A549 (cell line): Measurements from ENCODE around the gene LRRC4.

Experiments
- BCL3 ChIP-seq: fragments of >200 bp; sonication (Bioruptor Twin); formaldehyde crosslinking; IDR thresholded peaks from 3 replicates; pipeline ENCODE4 v1.6.1; 2016
- HES2 ChIP-seq: fragments of >200 bp; sonication (Bioruptor Twin); formaldehyde crosslinking; IDR thresholded peaks from 2 replicates; pipeline ENCODE4 v1.6.1; 2016
- JUNB ChIP-seq: fragments of >200 bp; sonication (Bioruptor Twin); formaldehyde crosslinking; IDR thresholded peaks from 2 replicates; pipeline ENCODE4 v1.6.1; 2016
- POLR2A ChIP-seq: IDR thresholded peaks from 2 replicates; pipeline ENCODE4 v1.6.1; 2012; ENCODE audit warnings: mild to moderate bottlenecking, low read length
- POLR2AphosphoS2 ChIP-seq: conservative IDR thresholded peaks from 2 replicates; pipeline ENCODE4 v1.6.1; 2012; ENCODE audit warnings: low read length, improper control_type of control experiment, inconsistent platforms
- RNF2 ChIP-seq: fragments of 200-600 bp; sonication (generic); IDR thresholded peaks from 2 replicates; pipeline ENCODE4 v1.6.1; 2016; ENCODE audit warnings: low read depth, mild to moderate bottlenecking, antibody characterized with exemption, moderate library complexity, borderline replicate concordance
- SMC3 ChIP-seq: fragments of >200 bp; sonication (Bioruptor Twin); formaldehyde crosslinking; IDR thresholded peaks from 3 replicates; pipeline ENCODE4 v1.6.1; 2018; ENCODE audit warnings: inconsistent platforms
- TP53 ChIP-seq: fragments of 250-450 bp; sonication (Bioruptor Pico); IDR thresholded peaks from 2 replicates; pipeline ENCODE4 v1.5.0; 2021; ENCODE audit warnings: mild to moderate bottlenecking, moderate library complexity
- TF ChIP-seq, protein P1 (sequence below): IDR thresholded peaks from 2 replicates; pipeline ENCODE4 v1.6.1; 2012
- TF ChIP-seq, protein P2 (sequence below): fragments of >200 bp; sonication (Bioruptor Twin); formaldehyde crosslinking; IDR thresholded peaks from 3 replicates; pipeline ENCODE4 v1.5.1; 2016

DNA sequence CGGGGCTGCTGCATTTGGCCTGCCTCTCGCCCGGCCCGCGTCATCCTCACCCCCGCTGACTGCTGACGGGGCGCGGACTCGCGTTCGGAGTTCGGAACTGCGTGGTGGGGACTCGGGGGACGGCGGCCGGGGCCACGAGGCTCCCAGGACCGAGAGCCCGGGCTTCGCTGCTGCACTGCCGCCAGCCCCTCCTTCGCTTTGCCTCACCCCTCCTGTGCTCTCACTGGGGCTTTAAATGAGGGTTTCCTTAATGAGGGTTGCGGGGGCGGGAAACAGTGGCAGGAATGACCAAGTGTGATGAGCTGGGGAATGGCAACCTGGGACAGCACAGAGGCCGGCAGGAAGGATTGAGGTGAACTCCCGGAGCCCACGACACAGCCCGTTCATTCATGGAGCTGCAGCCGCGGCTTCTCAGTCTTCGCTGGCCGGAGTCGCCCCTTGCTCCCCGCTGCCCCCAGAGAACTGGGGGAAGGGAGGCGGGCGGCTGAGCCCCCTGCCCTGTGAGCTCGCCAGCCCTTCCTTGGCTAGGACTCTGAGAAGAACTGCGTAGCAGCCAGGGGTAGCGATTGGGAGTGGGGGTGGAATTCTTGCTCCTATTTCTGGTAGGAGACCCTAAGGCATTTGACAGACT lies 1.5 kb upstream of the LRRC4 start:
- TF ChIP-seq JUNB (no peak), BCL3 (no peak), SMC3 (no peak), POLR2A (no peak), POLR2AphosphoS2 (no peak), HES2 (no peak), RNF2 (no peak), TP53 (CRISPR knock-in tag) (no peak)
- TF ChIP-seq, protein P1, sequence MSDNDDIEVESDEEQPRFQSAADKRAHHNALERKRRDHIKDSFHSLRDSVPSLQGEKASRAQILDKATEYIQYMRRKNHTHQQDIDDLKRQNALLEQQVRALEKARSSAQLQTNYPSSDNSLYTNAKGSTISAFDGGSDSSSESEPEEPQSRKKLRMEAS = no peak
- TF ChIP-seq, protein P2, sequence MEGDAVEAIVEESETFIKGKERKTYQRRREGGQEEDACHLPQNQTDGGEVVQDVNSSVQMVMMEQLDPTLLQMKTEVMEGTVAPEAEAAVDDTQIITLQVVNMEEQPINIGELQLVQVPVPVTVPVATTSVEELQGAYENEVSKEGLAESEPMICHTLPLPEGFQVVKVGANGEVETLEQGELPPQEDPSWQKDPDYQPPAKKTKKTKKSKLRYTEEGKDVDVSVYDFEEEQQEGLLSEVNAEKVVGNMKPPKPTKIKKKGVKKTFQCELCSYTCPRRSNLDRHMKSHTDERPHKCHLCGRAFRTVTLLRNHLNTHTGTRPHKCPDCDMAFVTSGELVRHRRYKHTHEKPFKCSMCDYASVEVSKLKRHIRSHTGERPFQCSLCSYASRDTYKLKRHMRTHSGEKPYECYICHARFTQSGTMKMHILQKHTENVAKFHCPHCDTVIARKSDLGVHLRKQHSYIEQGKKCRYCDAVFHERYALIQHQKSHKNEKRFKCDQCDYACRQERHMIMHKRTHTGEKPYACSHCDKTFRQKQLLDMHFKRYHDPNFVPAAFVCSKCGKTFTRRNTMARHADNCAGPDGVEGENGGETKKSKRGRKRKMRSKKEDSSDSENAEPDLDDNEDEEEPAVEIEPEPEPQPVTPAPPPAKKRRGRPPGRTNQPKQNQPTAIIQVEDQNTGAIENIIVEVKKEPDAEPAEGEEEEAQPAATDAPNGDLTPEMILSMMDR = no peak
